H1 (cell line): Measurements from ENCODE around the gene FGF18. TPM values are rescaled to one million over a fixed set of nuclear protein-coding genes. Genes with fewer than 3 reads are reported as not detected.

Experiments used
- CTCF ChIA-PET: fragments of 300-600 bp; sonication (Branson Sonifier 250); formaldehyde crosslinking; loops from one replicate; lab custom pipeline; 2021; ENCODE audit not compliant: partially characterized antibody; lab: Charles Lee
- POLR2A ChIA-PET: fragments of 300-600 bp; sonication (Branson Sonifier 250); formaldehyde crosslinking; loops from one replicate; lab custom pipeline; 2021; ENCODE audit warnings: inconsistent platforms; ENCODE audit not compliant: partially characterized antibody; lab: Charles Lee
- DNase-seq, 2 experiments: peaks; one replicate each; pipeline versions ENCODE4 v3.0.0 to v3.0.0-alpha.2; 2010 to 2022; ENCODE audit warnings: low spot score in 2 of 2, low read depth in 1 of 2, mixed read lengths in 1 of 2
- FAIRE-seq: peaks from 2 replicates; lab custom pipeline; 2011; peaks lifted over from hg19 to GRCh38; lab: Jason Lieb, UNC
- H2AFZ ChIP-seq: 2 replicates; pipeline ENCODE4 v1.8.1; 2012; ENCODE audit warnings: low read length, inconsistent platforms
- H2AK5ac ChIP-seq: 2 replicates; pipeline ENCODE4 v1.6.1; 2013; ENCODE audit warnings: low read depth, low read length
- H2BK120ac ChIP-seq: replicated peaks from 2 replicates; pipeline ENCODE3; 2013; ENCODE audit warnings: low read depth, low read length, inconsistent platforms
- H2BK12ac ChIP-seq: 2 replicates; pipeline ENCODE4 v1.6.1; 2013; ENCODE audit warnings: low read depth, low read length
- H2BK15ac ChIP-seq: 2 replicates; pipeline ENCODE4 v1.6.1; 2013; ENCODE audit warnings: low read length
- H2BK20ac ChIP-seq: 2 replicates; pipeline ENCODE4 v1.6.1; 2013; ENCODE audit warnings: low read length
- H2BK5ac ChIP-seq: 2 replicates; pipeline ENCODE4 v1.6.1; 2013; ENCODE audit warnings: low read depth, low read length
- H3K14ac ChIP-seq: 2 replicates; pipeline ENCODE4 v1.6.1; 2013; ENCODE audit warnings: inconsistent platforms; ENCODE audit not compliant: insufficient read length
- H3K18ac ChIP-seq: 2 replicates; pipeline ENCODE4 v1.6.1; 2013; ENCODE audit warnings: low read length; ENCODE audit errors: extremely low read depth
- H3K23ac ChIP-seq: 2 replicates; pipeline ENCODE4 v1.6.1; 2013; ENCODE audit warnings: inconsistent platforms; ENCODE audit not compliant: insufficient read length
- H3K23me2 ChIP-seq: 2 replicates; pipeline ENCODE4 v1.6.1; 2013; ENCODE audit warnings: low read depth, low read length
- H3K27ac ChIP-seq: 2 replicates; pipeline ENCODE4 v1.6.1; 2011; ENCODE audit warnings: low read depth, low read length, inconsistent platforms
- H3K27me3 ChIP-seq, 4 experiments: replicated peaks in 1 of 4; 1 replicate in 1 of 4; 2 replicates in 3 of 4; pipeline versions ENCODE4 v1.6.1 to v1.8.1; 2011 to 2013; ENCODE audit warnings: low read length in 3 of 4, mild to moderate bottlenecking in 3 of 4, inconsistent platforms in 2 of 4, mixed read lengths in 2 of 4, moderate library complexity in 1 of 4; ENCODE audit not compliant: control insufficient read depth in 3 of 4, insufficient read depth in 3 of 4; ENCODE audit errors: extremely low read depth in 1 of 4
- H3K36me3 ChIP-seq, 4 experiments: 2 replicates each; pipeline versions ENCODE4 v1.6.1 to v1.8.1; 2011 to 2013; ENCODE audit warnings: mild to moderate bottlenecking in 4 of 4, low read length in 3 of 4, moderate library complexity in 2 of 4, control low read depth in 1 of 4, inconsistent platforms in 1 of 4; ENCODE audit not compliant: insufficient read depth in 4 of 4, control insufficient read depth in 2 of 4
- H3K4ac ChIP-seq: replicated peaks from 2 replicates; pipeline ENCODE3; 2013; ENCODE audit warnings: low read length, low read depth, mixed read lengths, inconsistent platforms; ENCODE audit not compliant: insufficient read length
- H3K4me1 ChIP-seq, 4 experiments: replicated peaks in 1 of 4; 1 replicate in 1 of 4; 2 replicates in 3 of 4; pipeline versions ENCODE4 v1.6.1 to v1.8.1; 2011 to 2013; ENCODE audit warnings: low read length in 3 of 4, inconsistent platforms in 2 of 4, mixed read lengths in 1 of 4; ENCODE audit not compliant: insufficient read depth in 4 of 4, control insufficient read depth in 3 of 4
- H3K4me2 ChIP-seq, 2 experiments: 2 replicates each; pipeline versions ENCODE4 v1.6.1 to v1.8.1; 2011 to 2013; ENCODE audit warnings: low read depth in 2 of 2, low read length in 2 of 2, control low read depth in 1 of 2, inconsistent platforms in 1 of 2, mild to moderate bottlenecking in 1 of 2; ENCODE audit not compliant: insufficient read depth in 1 of 2
- H3K4me3 ChIP-seq, 4 experiments: fragments of 200-600, 300-600 bp in 1 of 4; sonication (generic), shearing (Covaris generic), sonication (Bioruptor Twin) in 1 of 4; 2 replicates each; pipeline versions ENCODE4 v1.5.1 to v1.8.1; 2011 to 2016; ENCODE audit warnings: low read length in 4 of 4, low read depth in 3 of 4, control low read depth in 2 of 4, inconsistent platforms in 2 of 4, mild to moderate bottlenecking in 2 of 4, mixed read lengths in 1 of 4, moderate library complexity in 1 of 4; ENCODE audit not compliant: insufficient read depth in 2 of 4; ENCODE audit errors: extremely low read depth in 1 of 4
- H3K56ac ChIP-seq: replicated peaks from 2 replicates; pipeline ENCODE3; 2013; ENCODE audit warnings: low read depth, mild to moderate bottlenecking, mixed read lengths, low read length, inconsistent platforms; ENCODE audit not compliant: insufficient read length
- H3K79me1 ChIP-seq: 2 replicates; pipeline ENCODE4 v1.6.1; 2013; ENCODE audit warnings: low read depth, low read length, control low read depth
- H3K79me2 ChIP-seq, 2 experiments: 2 replicates each; pipeline versions ENCODE4 v1.6.1 to v1.8.1; 2012 to 2013; ENCODE audit warnings: low read length in 2 of 2, mild to moderate bottlenecking in 2 of 2, inconsistent platforms in 1 of 2; ENCODE audit not compliant: insufficient read depth in 2 of 2, control insufficient read depth in 1 of 2
- H3K9ac ChIP-seq, 4 experiments: replicated peaks in 1 of 4; 1 replicate in 1 of 4; 2 replicates in 3 of 4; pipeline versions ENCODE4 v1.6.1 to v1.8.1; 2011 to 2013; ENCODE audit warnings: low read depth in 3 of 4, low read length in 3 of 4, control low read depth in 2 of 4, mild to moderate bottlenecking in 2 of 4, moderate library complexity in 2 of 4, inconsistent platforms in 1 of 4; ENCODE audit errors: extremely low read depth in 1 of 4
- H3K9me3 ChIP-seq, 2 experiments: 2 replicates each; pipeline versions ENCODE4 v1.6.1 to v1.8.1; 2012 to 2013; ENCODE audit warnings: mild to moderate bottlenecking in 2 of 2, moderate library complexity in 2 of 2, control low read depth in 1 of 2, inconsistent platforms in 1 of 2, low read depth in 1 of 2, low read length in 1 of 2, mixed read lengths in 1 of 2; ENCODE audit not compliant: insufficient read depth in 2 of 2
- H4K20me1 ChIP-seq, 2 experiments: replicated peaks in 1 of 2; 2 replicates each; pipeline versions ENCODE3 to v1.8.1; 2011 to 2013; ENCODE audit warnings: inconsistent platforms in 2 of 2, low read length in 2 of 2, mild to moderate bottlenecking in 1 of 2; ENCODE audit not compliant: insufficient read depth in 2 of 2, control insufficient read depth in 1 of 2
- H4K5ac ChIP-seq: 2 replicates; pipeline ENCODE4 v1.6.1; 2013; ENCODE audit warnings: low read length, low read depth, mixed read lengths, inconsistent platforms; ENCODE audit not compliant: insufficient read length
- H4K8ac ChIP-seq: 2 replicates; pipeline ENCODE4 v1.8.0; 2013; ENCODE audit warnings: mild to moderate bottlenecking, moderate library complexity, low read length, inconsistent platforms; ENCODE audit not compliant: insufficient read depth; ENCODE audit errors: extremely low read depth
- H4K91ac ChIP-seq: replicated peaks from 2 replicates; pipeline ENCODE3; 2013; ENCODE audit warnings: low read length, mixed read lengths, inconsistent platforms; ENCODE audit not compliant: insufficient read length
- BCL11A ChIP-seq, 2 experiments: IDR thresholded peaks; one replicate each; pipeline ENCODE4 v1.6.1; 2011; ENCODE audit warnings: low read depth in 2 of 2, low read length in 2 of 2, mild to moderate bottlenecking in 2 of 2
- CHD1 ChIP-seq: IDR thresholded peaks from 2 replicates; pipeline ENCODE4 v1.6.1; 2012; ENCODE audit warnings: low read depth, low read length, improper control_type of control experiment
- CREB1 ChIP-seq: IDR thresholded peaks from 2 replicates; pipeline ENCODE4 v1.6.1; 2012; ENCODE audit warnings: inconsistent platforms
- CTBP2 ChIP-seq: IDR thresholded peaks from 2 replicates; pipeline ENCODE4 v1.7.0; 2011; ENCODE audit warnings: borderline replicate concordance, mild to moderate bottlenecking, moderate library complexity, mixed read lengths, low read length; ENCODE audit not compliant: insufficient read depth, insufficient read length
- GTF2F1 ChIP-seq: IDR thresholded peaks from 2 replicates; pipeline ENCODE4 v1.6.1; 2012; ENCODE audit warnings: low read depth, low read length, improper control_type of control experiment, borderline replicate concordance
- KDM5A ChIP-seq: fragments of 200-600 bp; IDR thresholded peaks from 2 replicates; pipeline ENCODE4 v1.7.1; 2012; ENCODE audit warnings: mild to moderate bottlenecking, low read length, inconsistent platforms, mixed read lengths
- POLR2A ChIP-seq, 2 experiments: IDR thresholded peaks; 1 replicate in 1 of 2; 2 replicates in 1 of 2; pipeline ENCODE4 v1.6.1; 2011; ENCODE audit warnings: low read depth in 2 of 2, low read length in 2 of 2, mild to moderate bottlenecking in 2 of 2; ENCODE audit errors: control extremely low read depth in 1 of 2
- RBBP5 ChIP-seq: IDR thresholded peaks from 2 replicates; pipeline ENCODE4 v1.7.1; 2012; ENCODE audit warnings: low read depth, mild to moderate bottlenecking, inconsistent platforms, low read length, moderate library complexity, borderline replicate concordance
- RXRA ChIP-seq: IDR thresholded peaks from 2 replicates; pipeline ENCODE4 v1.6.1; 2011; ENCODE audit warnings: low read depth, mild to moderate bottlenecking, low read length, moderate library complexity; ENCODE audit not compliant: insufficient read depth
- SP2 ChIP-seq: IDR thresholded peaks from 2 replicates; pipeline ENCODE4 v1.6.1; 2012; ENCODE audit warnings: mild to moderate bottlenecking, low read length, inconsistent platforms
- SRF ChIP-seq: IDR thresholded peaks from 2 replicates; pipeline ENCODE4 v1.6.1; 2011; ENCODE audit warnings: mild to moderate bottlenecking, low read depth, low read length, moderate library complexity
- TAF1 ChIP-seq: IDR thresholded peaks from 2 replicates; pipeline ENCODE4 v1.6.1; 2011; ENCODE audit warnings: mild to moderate bottlenecking, low read depth, low read length
- ZNF274 ChIP-seq: IDR thresholded peaks from 2 replicates; pipeline ENCODE4 v1.7.0; 2012; ENCODE audit warnings: low read length, borderline replicate concordance; ENCODE audit errors: extremely low read depth
- WGBS, 2 experiments: shearing (Covaris generic) in 1 of 2; methylation state at CpG; one replicate each; pipeline versions ENCODE4 v1.1.6 to v1.1.7; 2013 to 2015; ENCODE audit warnings: low lambda C conversion rate in 2 of 2, mixed read lengths in 2 of 2, inconsistent platforms in 1 of 2, low coverage in 1 of 2, missing lambda C conversion rate in 1 of 2; ENCODE audit not compliant: insufficient replicate concordance in 2 of 2, insufficient coverage in 1 of 2, insufficient read length in 1 of 2; ENCODE audit errors: extremely low coverage in 1 of 2, missing lambda C conversion rate in 1 of 2; 5-methylcytosine and 5-hydroxymethylcytosine counted together
- polyA plus RNA-seq, 7 experiments: library from polyadenylated mRNA; depleted of rRNA in 3 of 7; stranded (reverse) in 5 of 7; unstranded in 2 of 7; fragments of >200 nt in 5 of 7; fragments of 200-250 nt in 2 of 7; gene quantifications; 1 replicate in 5 of 7; 2 replicates in 1 of 7; 4 replicates in 1 of 7; pipeline versions ENCODE4 v1.2.1 to v1.2.3, GENCODE V29; 2011 to 2013; ENCODE audit warnings: missing spikeins in 2 of 7, mixed read lengths in 2 of 7
- total RNA-seq: library from RNA; stranded (reverse); fragmentation: NEBNext Ultra II Directional; extraction: Animal tissue kit (Norgen Biotek cat#: 25700); gene quantifications from 2 replicates; pipeline ENCODE4 v1.2.1, GENCODE V29; 2021
- TF ChIP-seq, protein P1 (sequence below): IDR thresholded peaks from 2 replicates; pipeline ENCODE4 v1.6.1; 2011; ENCODE audit warnings: low read length, improper control_type of control experiment

FGF18 gene
- total and polyA plus RNA-seq, 2 of the 8 experiments (the other 6 are each of a cell fraction or from before 2014, with no cell fraction given), result 0.54 to 1.3 TPM

DNA sequence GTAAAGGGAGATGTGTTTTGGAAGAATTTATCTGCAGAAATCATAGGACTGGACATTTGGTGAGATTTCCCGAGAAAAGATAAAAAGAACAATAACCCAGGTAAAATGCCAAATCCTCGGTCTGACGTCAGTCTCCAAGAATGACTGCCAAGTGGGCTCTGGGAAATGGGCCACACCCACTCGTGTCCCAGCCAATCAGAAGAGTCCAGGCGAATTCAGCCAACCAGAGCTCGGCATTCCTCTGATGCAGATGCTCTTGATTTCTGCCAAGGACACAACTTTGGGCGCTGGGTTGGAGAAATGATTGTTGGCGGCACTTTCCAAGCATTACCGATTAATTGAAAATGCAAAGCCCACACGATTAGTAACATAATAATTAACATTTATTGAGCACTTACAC, 73.3 kb downstream of the FGF18 start:
- Histone ChIP-seq H3K23ac (no peak overlapping the region), H3K23me2 (no peaks in the 10 kb centered on the region), H2BK5ac (no peak overlapping the region), H3K4me1 (peaks cover 6 to 17% (median 14%) of the 10 kb centered on the region in 4 experiments), H3K4me2 (no peak overlapping the region), H3K4ac (no peak overlapping the region), H2BK15ac (no peak overlapping the region), H3K79me2 (no peaks in the 10 kb centered on the region), H3K9ac (no peak overlapping the region), H3K18ac (no peak overlapping the region), H2AK5ac (no peak overlapping the region), H3K14ac (no peak overlapping the region), H4K20me1 (peaks cover 0 to 2% of the 10 kb centered on the region in 2 experiments), H3K36me3 (no peaks in the 10 kb centered on the region), H4K8ac (no peak overlapping the region), H2BK12ac (no peak overlapping the region), H3K9me3 (no peaks in the 10 kb centered on the region), H3K79me1 (no peaks in the 10 kb centered on the region), H3K27me3 (no peaks in the 10 kb centered on the region; a peak in 1 of 7 replicates), H2BK20ac (no peak overlapping the region), H4K91ac (no peak overlapping the region), H3K27ac (no peak overlapping the region), H2BK120ac (no peak overlapping the region), H4K5ac (no peak overlapping the region), H3K56ac (no peak overlapping the region), H2AFZ (no peak overlapping the region), H3K4me3 (no peak overlapping the region)
- FAIRE-seq, result no peak
- WGBS, 2 experiments, result 92% methylated on average over 10 of the region's 10 CpGs; no CpG with 5 or more reads in 1 of the 2 experiments
- ChIA-PET POLR2A (interaction anchor here (1.4 kb wide), 1 partner anchor 104 kb away, joined by 4 read pairs; no protein-coding TSS in a partner anchor), CTCF (interaction anchor here (2.7 kb wide), 1 partner anchor 8 kb away, joined by 11 read pairs; no protein-coding TSS in a partner anchor)
- DNase-seq, result no peak
- TF ChIP-seq RXRA (no peak), KDM5A (no peak), GTF2F1 (no peak), SP2 (no peak), RBBP5 (no peak), TAF1 (no peak), POLR2A (IDR thresholded peaks at IDR 0.05; ENCODE audit: control extremely low read depth in 1 of 2, low read depth in 2 of 2, low read length in 2 of 2) (no peak), BCL11A (IDR thresholded peaks at IDR 0.05; ENCODE audit: low read depth in 2 of 2, low read length in 2 of 2) (no peak), CHD1 (no peak), ZNF274 (no peak), CREB1 (no peak), SRF (no peak), CTBP2 (no peak)
- TF ChIP-seq, protein P1, sequence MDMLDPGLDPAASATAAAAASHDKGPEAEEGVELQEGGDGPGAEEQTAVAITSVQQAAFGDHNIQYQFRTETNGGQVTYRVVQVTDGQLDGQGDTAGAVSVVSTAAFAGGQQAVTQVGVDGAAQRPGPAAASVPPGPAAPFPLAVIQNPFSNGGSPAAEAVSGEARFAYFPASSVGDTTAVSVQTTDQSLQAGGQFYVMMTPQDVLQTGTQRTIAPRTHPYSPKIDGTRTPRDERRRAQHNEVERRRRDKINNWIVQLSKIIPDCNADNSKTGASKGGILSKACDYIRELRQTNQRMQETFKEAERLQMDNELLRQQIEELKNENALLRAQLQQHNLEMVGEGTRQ, result no peak
